ENCODE data around the gene C9orf153. TPM values are rescaled to one million over a fixed set of nuclear protein-coding genes. Genes with fewer than 3 reads are reported as not detected.
"Not testable (repeated sequence)": the region's sequence is repeated elsewhere in the genome, so short reads cannot be mapped to it uniquely, and the experiment has no call there.

C9orf153 gene
- total RNA-seq, 1 donor from 2014 or later: not detected

DNA sequence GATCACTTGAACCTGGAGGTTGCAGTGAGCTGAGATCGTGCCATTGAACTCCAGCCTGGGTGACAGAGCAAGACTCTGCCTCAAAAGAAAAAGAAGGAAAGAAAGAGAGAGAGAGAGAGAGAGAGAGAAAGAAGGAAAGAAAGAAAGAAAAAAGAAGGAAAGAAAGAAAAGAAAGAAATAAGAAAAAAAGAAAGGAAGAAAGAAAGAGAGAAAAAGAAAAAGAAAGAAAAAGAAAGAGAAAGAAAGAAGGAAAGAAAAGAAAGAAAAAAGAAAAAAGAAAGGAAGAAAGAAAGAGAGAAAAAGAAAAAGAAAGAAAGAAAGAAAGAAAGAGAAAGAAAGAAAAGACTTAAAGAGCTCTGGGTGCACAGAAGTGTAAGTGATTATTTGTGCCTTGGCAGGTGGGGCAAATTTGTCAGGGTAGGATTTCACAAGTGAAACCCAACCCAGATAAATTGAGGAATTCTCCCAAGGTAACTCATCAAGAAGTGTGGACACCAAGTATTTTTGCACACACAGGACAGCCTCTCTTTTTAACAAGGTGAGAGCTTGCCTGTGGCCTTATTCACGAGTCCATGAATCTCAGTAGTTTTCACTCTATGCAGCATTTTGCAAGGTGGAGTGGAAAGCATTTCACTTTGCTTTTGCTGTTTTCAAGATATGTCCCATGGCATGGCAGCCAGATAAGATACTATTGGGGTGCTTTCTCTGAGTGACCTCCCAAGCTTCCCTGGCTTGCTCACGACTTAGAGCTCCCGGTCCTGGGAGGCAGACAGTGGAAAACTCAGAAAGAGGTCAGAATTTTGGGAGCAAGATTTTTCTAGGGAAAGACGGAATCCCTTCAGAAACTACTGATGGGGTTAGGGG lies 57.8 kb downstream of the C9orf153 start:
- no peak for DNase-seq (ENCODE audit: low spot score)
- intact Hi-C loops (cut with DNase I): no loop called here

DNA sequence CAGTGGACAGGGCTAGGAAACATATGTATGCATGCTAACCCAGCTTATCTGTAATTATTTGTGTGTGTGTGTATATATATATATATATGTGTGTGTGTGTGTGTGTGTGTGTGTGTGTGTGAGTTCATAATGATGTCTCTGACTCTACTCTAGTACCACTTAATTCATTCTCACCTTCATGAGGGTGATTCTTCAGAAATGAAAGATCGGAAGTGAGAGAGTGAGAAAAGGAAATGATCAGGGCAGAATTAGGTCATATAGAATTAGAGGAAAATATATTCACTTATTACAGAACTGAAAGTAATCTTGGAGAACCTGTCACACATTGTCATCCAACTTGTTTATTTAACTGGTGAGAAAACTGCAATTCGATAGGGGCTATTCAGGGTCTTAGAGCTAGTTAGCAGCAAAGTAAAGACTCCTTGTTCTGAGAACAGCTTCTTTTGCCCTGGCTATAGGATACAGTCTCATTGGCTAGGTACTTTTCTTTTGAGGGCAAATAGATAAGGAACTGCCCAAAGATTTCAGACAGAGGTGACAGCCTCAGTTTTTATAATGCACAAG lies 58.8 kb downstream of the C9orf153 start:
- intact Hi-C loops (cut with DNase I): no loop called here
- no peak for DNase-seq (ENCODE audit: low spot score)

DNA sequence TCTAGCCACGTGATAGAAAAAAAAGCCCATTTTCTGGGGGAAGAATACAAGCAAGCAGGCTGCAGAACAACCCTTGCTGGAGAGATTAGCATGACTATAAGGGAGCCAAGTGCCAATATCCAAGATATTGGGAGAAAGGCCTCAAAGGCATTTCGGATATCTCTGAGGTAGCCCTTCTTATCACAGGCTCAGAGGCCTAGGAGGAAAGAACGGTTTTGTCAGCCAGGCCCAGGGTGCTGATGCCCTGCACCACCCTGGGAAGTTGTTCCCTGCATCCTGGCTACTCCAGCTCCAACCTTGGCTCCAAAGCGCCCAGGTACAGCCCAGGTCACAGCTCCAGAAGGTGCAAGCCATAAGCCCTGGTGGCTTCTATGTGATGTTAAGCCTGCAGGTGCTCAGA lies 66.4 kb downstream of the C9orf153 start:
- intact Hi-C loops (cut with DNase I): no loop called here
- no peak for DNase-seq (ENCODE audit: low spot score)

DNA sequence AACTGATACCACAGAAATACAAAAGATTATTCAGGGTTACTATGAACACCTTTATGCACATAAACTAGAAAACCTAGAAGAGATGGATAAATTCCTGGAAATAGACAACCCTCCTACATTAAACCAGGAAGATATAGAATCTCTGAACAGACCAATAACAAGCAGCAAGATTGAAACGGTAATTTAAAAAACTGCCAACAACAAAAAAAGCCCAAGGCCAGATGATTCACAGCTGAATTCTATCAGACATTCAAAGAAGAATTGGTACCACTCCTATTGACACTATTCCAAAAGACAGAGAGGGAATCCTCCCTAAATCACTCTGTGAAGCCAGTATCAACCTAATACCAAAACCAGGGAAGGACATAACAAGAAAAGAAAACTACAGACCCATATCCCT lies 68.8 kb downstream of the C9orf153 start:
- intact Hi-C loops (cut with DNase I): not testable (repeated sequence)

DNA sequence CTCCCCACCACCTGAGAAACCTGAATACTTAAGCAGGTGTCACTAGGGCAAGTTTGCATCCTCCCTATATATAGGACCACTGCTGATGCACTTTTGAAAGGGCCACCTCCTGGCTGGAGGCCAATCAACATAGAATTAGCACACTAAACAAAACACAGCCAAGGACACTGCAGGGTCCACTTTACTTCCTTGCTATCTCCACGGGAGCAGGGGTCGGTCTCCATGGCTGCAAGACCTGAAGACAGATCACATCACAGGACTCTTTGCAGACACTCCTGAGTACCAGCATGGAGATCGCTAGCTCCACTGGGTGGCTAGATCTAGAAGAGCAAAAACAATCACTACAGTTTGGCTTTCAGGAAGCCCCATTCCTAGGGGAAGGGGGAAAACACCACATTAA lies 72.3 kb downstream of the C9orf153 start:
- DNase-seq (ENCODE audit: low spot score): no peak
- intact Hi-C loops (cut with DNase I): no loop called here

More for the DNA sequence above, 68.8 kb downstream of the C9orf153 start:
- not testable (repeated sequence) for DNase-seq (ENCODE audit: low spot score)

DNA sequence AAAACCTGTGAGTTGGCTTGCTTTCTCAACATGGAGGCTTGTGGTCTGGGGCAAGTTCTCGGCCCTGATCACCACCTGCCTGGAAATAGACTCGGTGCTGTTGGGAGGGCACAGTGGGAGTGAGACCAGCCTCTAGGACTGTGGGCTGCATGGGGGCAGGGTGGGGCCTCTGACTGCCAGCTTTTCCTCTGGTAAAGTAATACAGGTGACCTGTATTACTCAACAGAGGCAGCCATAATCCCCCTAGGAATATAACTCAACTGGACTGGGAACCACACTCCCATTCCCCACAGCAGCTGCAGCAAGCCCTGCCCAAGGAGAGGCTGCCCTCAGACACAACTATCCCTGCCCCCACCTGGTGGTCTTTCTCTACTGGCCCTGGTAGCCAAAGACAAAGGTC lies 72.8 kb downstream of the C9orf153 start:
- no peak for DNase-seq (ENCODE audit: low spot score)
- intact Hi-C loops (cut with DNase I): no loop called here

DNA sequence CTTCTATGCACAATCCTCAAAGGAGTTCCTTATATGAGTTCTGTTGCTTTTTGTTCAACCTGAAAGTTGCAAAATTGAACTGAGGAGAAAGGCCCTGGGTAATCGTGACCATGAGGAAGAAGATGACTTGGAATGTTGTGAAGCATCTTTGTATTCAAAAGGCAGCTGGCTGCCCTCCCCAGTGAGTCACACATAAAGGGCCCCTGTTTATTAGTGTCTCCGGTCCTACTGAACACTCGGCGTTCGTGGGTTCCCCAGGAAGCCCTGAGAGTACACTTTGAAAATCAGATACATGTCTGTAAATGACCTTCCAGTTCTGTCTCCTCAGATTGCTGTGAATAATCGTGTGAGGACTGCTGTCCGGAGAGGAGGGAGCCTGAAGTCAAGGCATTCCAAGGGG lies 73.6 kb downstream of the C9orf153 start:
- intact Hi-C loops (cut with DNase I): no loop called here

DNA sequence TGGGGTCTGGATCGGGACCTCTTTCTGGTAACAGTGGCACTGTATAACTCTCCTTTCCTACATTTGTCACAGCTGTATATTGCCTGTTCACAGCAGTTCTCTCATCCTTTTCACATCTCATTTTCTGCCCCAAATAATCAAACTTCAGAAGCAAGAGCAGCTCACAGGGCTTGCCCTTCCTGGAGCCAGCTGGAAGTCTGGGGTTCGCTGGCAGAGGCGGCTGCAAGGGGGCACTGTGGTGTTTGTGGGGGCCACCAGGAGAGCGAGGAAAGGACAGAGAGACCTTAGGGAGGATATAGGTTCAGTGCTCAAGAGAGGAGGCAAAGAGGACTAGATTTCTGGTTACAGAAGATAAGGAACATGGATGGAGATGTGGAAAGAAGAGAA lies 75.3 kb downstream of the C9orf153 start:
- intact Hi-C loops (cut with DNase I): no loop called here
- no peak for DNase-seq (ENCODE audit: low spot score)

More for the DNA sequence above, 73.6 kb downstream of the C9orf153 start:
- DNase-seq (ENCODE audit: low spot score): no peak

DNA sequence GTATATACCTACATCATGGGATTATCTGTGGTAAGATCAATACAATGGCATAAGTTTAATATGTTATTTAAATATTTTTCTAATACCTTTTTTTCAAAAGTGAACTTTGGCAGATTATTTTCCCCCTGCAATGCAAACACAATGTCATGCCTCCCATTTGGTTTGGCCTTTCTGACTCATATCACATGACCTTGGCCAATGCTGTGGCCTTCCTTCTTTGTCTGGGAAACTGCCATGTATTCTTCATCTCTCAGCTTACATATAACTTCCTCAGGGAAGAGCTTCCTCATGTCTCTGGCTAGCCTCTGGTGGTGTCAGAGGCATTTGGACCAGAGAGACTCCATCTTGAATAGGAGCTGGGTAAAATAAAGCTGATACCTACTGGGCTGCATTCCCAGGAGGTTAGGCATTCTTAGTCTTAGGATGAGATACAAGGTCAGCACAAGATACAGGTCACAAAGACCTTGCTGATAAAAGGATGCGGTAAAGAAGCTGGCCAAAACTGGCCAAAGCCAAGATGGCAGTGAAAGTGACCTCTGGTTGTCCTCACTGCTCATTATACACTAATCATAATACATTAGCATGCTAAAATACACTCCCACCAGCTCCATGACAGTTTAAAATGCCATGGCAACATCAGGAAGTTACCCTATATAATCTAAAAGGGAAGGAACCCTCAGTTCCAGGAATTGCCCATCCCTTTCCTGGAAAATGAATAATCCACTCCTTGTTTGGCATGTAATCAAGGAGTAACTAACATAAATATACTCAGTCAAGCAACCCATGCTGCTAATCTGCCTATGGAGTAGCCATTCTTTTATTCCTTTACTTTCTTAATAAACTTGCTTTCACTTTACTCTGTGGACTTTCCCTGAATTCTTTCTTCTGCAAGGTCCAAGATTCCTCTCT lies 76.0 kb downstream of the C9orf153 start:
- intact Hi-C loops (cut with DNase I): no loop called here

DNA sequence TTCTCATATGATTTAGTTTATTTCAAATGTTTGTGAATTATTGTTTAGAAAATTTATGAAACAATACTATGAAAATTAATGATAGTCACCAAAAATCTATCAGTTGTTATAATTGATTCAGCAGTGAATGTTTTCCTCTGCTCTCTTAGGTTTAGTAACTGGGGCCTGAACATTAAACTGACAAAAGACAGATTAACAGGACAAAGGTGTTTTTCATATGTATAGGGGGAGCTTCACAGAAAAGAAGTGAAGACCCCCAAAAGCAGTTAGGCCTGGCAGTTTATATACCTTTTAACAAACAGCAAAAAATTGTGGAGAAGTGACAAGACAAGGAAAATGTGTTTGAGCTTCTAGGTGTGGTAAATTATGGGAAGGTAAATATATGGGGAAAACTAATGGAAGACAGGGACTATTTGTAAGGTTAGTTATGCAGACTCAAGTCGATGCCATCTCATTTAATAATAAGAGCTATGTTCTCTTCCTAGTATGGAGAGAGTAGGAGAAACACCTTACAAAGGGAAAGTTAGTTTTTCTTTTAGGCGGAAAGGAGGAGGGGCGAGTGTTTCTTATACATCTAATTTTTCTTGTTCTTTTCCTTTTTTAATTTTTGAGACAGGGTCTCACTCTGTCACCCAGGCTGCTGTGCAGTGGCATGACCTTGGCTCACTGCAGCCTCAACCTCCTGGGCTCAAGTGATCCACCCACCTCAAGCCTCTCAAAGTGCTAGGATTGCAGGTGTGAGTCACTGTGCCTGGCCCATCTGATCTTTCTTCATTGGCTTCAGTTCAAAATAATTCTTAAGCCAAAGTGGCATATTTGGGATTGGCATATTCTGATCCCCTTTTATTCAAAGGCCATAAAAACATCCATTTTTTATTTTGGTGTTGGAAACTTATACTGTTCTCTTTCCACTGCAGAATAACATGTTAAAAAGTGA lies 77.8 kb downstream of the C9orf153 start:
- intact Hi-C loops (cut with DNase I): no loop called here
- no peak for DNase-seq (ENCODE audit: low spot score)

More for the DNA sequence above, 76.0 kb downstream of the C9orf153 start:
- no peak for DNase-seq (ENCODE audit: low spot score)

DNA sequence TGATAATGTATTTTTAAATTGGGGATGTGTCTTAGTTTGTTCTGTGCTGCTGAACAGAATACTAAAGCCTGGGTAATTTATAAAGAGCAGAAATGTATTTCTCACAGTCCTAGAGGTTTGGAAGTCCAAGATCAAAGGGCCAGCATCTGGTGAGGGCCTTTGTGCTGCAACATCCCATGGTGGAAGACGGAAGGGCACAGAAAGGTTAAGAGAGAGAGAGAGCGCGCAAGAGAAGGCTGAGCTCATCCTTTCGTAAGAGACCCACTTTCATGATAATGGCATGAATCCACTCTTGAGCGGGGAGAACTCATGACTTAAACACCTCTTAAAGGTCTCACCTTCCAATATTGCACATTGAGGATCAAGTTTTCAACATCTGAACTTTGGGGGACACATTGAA lies 81.0 kb downstream of the C9orf153 start:
- no peak for DNase-seq (ENCODE audit: low spot score)
- intact Hi-C loops (cut with DNase I): no loop called here

DNA sequence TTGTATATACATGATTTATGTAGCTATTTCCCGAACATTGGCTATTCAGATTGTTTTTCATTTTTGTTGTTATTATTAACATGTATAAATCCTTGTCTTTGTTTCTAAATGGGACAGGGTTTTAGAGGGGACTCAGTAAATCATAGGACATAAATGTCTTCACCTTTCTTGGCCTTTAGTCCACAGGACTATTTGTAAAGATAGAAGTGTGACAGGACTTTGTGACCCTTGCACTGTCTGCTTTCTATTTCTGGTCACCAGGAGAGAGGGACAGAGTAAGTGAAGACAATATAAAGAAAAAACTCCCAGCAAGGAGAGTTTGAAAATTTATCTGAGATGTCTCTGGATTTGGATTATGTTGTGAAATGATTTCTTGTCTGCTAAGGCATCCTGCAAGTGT lies 81.5 kb downstream of the C9orf153 start:
- DNase-seq (ENCODE audit: low spot score): no peak
- intact Hi-C loops (cut with DNase I): no loop called here

DNA sequence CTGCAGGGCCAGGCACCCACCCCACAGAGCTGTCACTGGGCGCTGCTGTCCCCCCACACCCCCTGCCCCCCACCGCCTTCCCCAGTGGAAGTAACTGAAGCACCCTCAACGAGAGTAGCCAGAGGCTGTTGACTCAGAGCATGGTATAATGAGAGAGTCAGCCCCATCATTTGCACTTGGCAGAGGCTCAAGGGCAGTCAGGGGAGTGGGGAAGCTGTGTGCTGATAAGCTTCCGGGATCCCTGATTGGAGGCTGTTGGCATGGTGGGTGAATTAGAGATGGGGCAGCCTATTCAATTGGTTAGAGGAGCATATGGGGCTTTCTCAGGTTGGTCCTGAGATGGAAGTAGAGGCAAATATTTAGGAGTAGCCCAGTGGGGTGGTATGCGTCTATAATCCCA lies 83.0 kb downstream of the C9orf153 start:
- intact Hi-C loops (cut with DNase I): no loop called here
- DNase-seq (ENCODE audit: low spot score): no peak

DNA sequence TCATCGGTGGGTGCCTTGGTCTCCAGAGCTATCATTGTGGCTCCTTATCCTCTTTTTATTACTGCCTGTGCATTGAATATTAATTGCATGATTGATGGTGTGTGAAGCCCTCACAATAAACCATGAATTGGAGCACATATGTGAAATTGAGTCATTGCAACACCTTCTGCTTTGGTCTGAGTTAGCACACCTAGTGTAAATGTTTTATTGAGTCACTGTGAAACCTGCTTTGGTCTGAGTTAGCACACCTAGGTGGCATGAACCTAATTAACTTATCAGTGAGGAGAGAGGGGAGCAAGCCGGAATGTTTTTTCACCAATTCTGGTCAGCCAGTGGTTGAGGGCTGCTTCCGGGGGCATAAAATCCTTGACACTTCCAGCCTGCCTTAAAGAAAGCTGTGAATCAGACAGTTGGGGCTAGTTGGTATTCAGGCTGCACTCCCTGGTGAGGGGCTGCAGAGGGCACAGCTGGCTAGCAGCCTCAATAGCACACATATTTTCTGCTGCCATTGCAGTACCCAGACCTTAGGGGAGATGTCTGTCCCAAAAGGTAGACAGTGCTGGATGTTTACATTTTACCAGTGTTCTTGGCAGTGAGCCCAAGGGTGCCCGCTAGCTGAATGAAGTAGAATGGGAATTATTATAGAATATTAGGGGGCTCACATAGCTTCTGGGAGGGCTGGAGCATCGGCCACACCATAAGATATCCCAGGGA lies 83.6 kb downstream of the C9orf153 start:
- DNase-seq (ENCODE audit: low spot score): no peak

DNA sequence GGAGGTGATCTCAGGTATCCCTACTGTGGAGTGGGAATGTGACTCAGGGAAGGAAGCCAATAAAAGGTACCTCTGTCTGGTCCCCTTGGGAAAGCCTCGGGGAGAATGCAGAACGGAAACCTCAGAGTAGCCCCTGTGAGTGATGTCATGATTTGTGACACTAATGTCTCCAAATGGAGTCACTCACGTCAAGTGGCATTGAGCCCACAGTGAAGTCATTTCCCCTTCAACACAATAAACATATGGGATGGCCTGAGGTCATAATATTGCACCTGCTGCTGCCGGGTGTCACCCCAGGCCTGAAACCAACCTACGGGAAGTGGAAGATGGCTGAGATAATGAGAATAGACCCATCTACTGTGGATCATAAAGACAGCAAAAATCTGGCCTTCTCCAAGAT lies 84.2 kb downstream of the C9orf153 start:
- intact Hi-C loops (cut with DNase I): no loop called here
- no peak for DNase-seq (ENCODE audit: low spot score)

More for the DNA sequence above, 83.6 kb downstream of the C9orf153 start:
- intact Hi-C loops (cut with DNase I): no loop called here
